HG03196 (cell line): Measurements from ENCODE around the gene IFT52.

Source experiments
- ATAC-seq: cut with Tn5 transposase; IDR thresholded peaks from one replicate; pipeline ENCODE4 v1.9.1; 2021; ENCODE audit not compliant: unreplicated experiment

The IFT52 gene

DNA sequence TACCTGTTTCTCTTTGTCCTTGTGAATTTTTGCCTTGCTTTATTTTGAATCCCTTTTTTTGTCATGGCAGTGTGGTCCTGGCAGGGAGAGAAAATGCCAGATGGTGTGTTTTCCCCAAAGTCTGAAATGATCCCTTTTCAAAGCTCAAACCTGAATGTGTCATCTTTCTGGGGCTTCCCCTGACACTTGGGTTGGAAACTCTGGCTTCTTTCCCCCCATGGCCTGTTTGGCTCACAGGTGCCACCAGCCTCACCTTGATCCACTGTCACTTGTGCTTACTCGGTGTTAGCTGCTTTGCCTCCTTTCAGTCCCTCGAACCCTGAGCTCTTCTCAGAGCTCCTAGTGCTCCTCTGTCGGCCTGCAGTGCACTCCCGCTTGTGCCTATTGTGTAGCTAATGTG is 98.4 kb downstream of the IFT52 start:
- no peak for ATAC-seq

DNA sequence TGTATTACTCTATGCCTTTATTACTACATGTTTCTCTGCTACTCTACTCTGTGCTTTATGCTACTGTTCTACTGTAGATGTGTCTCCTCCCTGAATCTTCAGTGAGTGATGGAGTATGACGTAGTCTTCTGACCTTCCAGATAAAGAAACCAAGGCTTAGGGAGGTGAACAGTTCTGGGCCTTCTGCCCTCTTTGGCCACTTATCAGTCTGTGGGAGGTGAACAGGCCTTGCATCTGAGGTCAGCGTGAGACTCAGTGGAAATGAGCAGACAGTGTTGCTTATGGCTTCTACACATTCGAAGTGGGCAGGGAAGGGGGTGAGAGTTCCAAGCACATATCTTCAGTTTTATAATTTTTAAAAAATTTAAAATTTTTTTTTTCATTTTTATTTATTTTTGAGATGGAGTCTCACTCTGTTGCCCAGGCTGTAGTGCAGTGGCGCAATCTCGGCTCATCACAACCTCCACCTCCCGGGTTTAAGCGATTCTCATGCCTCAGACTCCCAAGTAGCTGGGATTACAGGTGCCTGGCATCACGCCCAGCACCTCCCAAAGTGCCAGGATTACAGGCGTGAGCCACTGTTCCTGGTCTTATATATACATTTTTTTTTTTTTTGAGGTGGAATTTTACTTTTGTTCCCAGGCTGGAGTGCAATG is 100.3 kb downstream of the IFT52 start:
- ATAC-seq, result no peak

DNA sequence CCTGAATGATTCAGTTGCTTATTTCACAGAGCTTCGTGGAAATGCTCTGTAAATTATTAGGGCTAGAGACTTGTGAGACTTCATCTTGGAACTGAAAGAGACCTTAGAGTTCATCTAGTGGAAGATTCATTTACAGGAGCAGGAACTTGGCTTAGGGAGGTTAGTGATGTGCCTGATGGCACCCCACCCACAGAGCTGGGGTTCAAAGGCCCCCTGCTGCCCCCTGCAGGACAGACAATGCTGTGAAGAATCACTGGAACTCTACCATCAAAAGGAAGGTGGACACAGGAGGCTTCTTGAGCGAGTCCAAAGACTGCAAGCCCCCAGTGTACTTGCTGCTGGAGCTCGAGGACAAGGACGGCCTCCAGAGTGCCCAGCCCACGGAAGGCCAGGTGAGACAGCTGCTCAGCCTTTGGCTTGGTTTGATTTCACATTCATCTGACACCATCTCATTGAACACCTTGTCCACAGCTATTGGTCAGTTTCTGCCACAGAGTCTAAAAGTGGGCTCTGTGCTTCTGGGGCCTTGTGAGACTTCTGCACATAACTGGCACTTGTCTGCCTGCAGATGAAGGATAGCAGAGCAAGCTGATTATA is 101.3 kb downstream of the IFT52 start:
- no peak for ATAC-seq

DNA sequence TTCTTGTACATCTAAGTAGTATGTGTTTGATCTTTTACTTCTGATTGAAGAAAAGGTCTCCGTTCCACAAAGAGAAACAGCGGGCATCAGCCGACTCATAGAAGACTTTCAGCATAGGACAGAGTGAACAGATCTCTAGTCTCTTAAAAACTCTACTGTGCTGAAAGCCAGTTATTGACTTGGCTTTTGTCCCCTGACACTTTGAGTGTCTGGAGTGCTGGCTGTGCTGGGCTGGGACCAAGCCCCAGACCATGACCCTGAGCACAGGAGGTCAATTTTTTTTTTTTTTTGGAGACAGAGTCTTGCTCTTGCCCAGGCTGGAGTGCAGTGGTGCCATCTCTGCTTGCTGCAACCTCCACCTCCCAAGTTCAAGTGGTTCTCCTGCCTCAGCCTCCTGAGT is 104.0 kb downstream of the IFT52 start:
- ATAC-seq, result no peak

DNA sequence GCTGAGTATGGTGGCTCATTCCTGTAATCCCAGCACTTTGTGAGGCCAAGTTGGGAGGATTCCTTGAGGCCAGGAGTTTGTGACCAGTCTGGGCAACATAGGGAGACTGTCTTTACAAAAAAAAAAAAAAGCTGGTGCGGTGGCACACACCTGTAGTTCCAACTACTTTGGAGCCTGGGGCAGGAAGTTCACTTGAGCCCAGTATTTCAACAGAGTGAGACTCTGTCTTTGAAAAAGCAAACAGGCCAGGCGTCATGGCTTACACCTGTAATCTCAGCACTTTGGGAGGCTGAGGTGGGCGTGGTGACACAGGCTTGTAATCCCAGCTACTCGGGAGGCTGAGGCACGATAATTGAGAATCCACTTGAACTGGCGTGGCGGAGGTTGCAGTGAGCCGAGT is 104.8 kb downstream of the IFT52 start:
- no peak for ATAC-seq
